IMR-90 (cell line): ENCODE measurements around the gene TEAD1. TPM values are rescaled to one million over a fixed set of nuclear protein-coding genes. Genes with fewer than 3 reads are reported as not detected.

Experiments used
- ATAC-seq: fragments of 200-7000 bp; cut with Tn5 transposase; 2 replicates; pipeline ENCODE4 v1.9.1; 2020; ENCODE audit warnings: low read depth, mild to moderate bottlenecking, moderate library complexity
- BruUV-seq: library from RNA; stranded (reverse); fragments of 400-500 nt; replicated peaks from 2 replicates; lab custom pipeline; 2021; lab: Mats Ljungman, UMichigan
- CTCF ChIA-PET: fragments of 300-600 bp; formaldehyde crosslinking; extraction: SDS; loops from one replicate; lab custom pipeline; 2021; ENCODE audit warnings: antibody characterized with exemption; lab: Yijun Ruan, JAX
- POLR2A ChIA-PET: fragments of 300-600 bp; sonication (Branson Sonifier 250); formaldehyde crosslinking; loops from one replicate; lab custom pipeline; 2022; ENCODE audit warnings: antibody characterized with exemption; ENCODE audit not compliant: unreplicated experiment; lab: Charles Lee
- DNase-seq: peaks from one replicate; pipeline ENCODE4 v3.0.0; 2013
- H2AFZ ChIP-seq: replicated peaks from 2 replicates; pipeline ENCODE3; 2013; ENCODE audit warnings: low read length, mild to moderate bottlenecking; ENCODE audit not compliant: poor library complexity
- H2AK5ac ChIP-seq: 2 replicates; pipeline ENCODE4 v1.6.1; 2013; ENCODE audit warnings: low read depth, low read length, inconsistent platforms
- H2AK9ac ChIP-seq: replicated peaks from 2 replicates; pipeline ENCODE3; 2013; ENCODE audit warnings: mild to moderate bottlenecking, low read depth, low read length, moderate library complexity; ENCODE audit not compliant: poor library complexity
- H2BK120ac ChIP-seq: 2 replicates; pipeline ENCODE4 v1.6.1; 2013; ENCODE audit warnings: low read depth, low read length, inconsistent platforms
- H2BK15ac ChIP-seq: 3 replicates; pipeline ENCODE4 v1.6.1; 2013; ENCODE audit warnings: low read depth, low read length, inconsistent platforms
- H2BK20ac ChIP-seq: 2 replicates; pipeline ENCODE4 v1.6.1; 2013; ENCODE audit warnings: low read depth, mild to moderate bottlenecking, inconsistent platforms, low read length, moderate library complexity
- H2BK5ac ChIP-seq: 2 replicates; pipeline ENCODE4 v1.6.1; 2013; ENCODE audit warnings: mild to moderate bottlenecking, low read depth, low read length, inconsistent platforms; ENCODE audit not compliant: poor library complexity, severe bottlenecking
- H3K14ac ChIP-seq: replicated peaks from 2 replicates; pipeline ENCODE4 v1.6.1; 2013; ENCODE audit warnings: low read depth, low read length, inconsistent platforms
- H3K18ac ChIP-seq: 2 replicates; pipeline ENCODE4 v1.6.1; 2013; ENCODE audit warnings: low read depth, low read length, control low read depth
- H3K23ac ChIP-seq: 2 replicates; pipeline ENCODE4 v1.6.1; 2013; ENCODE audit warnings: low read depth, low read length, inconsistent platforms
- H3K27ac ChIP-seq: 2 replicates; pipeline ENCODE4 v1.5.1; 2013; ENCODE audit warnings: mild to moderate bottlenecking, control low read depth, low read length; ENCODE audit not compliant: insufficient read depth
- H3K27me3 ChIP-seq: 2 replicates; pipeline ENCODE4 v1.6.1; 2013; ENCODE audit warnings: low read length; ENCODE audit not compliant: control insufficient read depth, insufficient read depth
- H3K36me3 ChIP-seq: 2 replicates; pipeline ENCODE4 v1.6.1; 2013; ENCODE audit warnings: low read length, mixed read lengths; ENCODE audit not compliant: control insufficient read depth, insufficient read depth
- H3K4ac ChIP-seq: 2 replicates; pipeline ENCODE4 v1.6.1; 2013; ENCODE audit warnings: low read depth, low read length, inconsistent platforms
- H3K4me1 ChIP-seq: 2 replicates; pipeline ENCODE4 v1.6.1; 2013; ENCODE audit warnings: low read length, mixed read lengths; ENCODE audit not compliant: control insufficient read depth, insufficient read depth
- H3K4me2 ChIP-seq: 2 replicates; pipeline ENCODE4 v1.6.1; 2013; ENCODE audit warnings: low read depth, mild to moderate bottlenecking, control low read depth, low read length, moderate library complexity
- H3K4me3 ChIP-seq: 2 replicates; pipeline ENCODE4 v1.5.1; 2013; ENCODE audit warnings: low read depth, mild to moderate bottlenecking, control low read depth, low read length, moderate library complexity; ENCODE audit not compliant: insufficient read depth
- H3K56ac ChIP-seq: 2 replicates; pipeline ENCODE4 v1.6.1; 2013; ENCODE audit warnings: low read length, inconsistent platforms; ENCODE audit not compliant: insufficient read depth; ENCODE audit errors: extremely low read depth
- H3K79me1 ChIP-seq, 2 experiments: 2 replicates each; pipeline ENCODE4 v1.6.1; 2013; ENCODE audit warnings: low read length in 2 of 2, inconsistent platforms in 1 of 2, low read depth in 1 of 2
- H3K9ac ChIP-seq: 2 replicates; pipeline ENCODE4 v1.6.1; 2013; ENCODE audit warnings: low read depth, low read length, control low read depth
- H3K9me1 ChIP-seq: 2 replicates; pipeline ENCODE4 v1.6.1; 2013; ENCODE audit warnings: low read length, inconsistent platforms; ENCODE audit not compliant: insufficient read depth
- H3K9me3 ChIP-seq: 2 replicates; pipeline ENCODE4 v1.6.1; 2013; ENCODE audit warnings: low read length; ENCODE audit not compliant: control insufficient read depth, insufficient read depth
- H4K20me1 ChIP-seq: 2 replicates; pipeline ENCODE4 v1.6.1; 2013; ENCODE audit warnings: low read length, inconsistent platforms; ENCODE audit not compliant: insufficient read depth
- H4K5ac ChIP-seq: 2 replicates; pipeline ENCODE4 v1.6.1; 2013; ENCODE audit warnings: mild to moderate bottlenecking, low read depth, low read length, control low read depth
- H4K8ac ChIP-seq, 2 experiments: 2 replicates each; pipeline ENCODE4 v1.6.1; 2013; ENCODE audit warnings: low read depth in 2 of 2, low read length in 2 of 2, control low read depth in 1 of 2, inconsistent platforms in 1 of 2
- H4K91ac ChIP-seq: 2 replicates; pipeline ENCODE4 v1.6.1; 2013; ENCODE audit warnings: low read depth, low read length, inconsistent platforms; ENCODE audit not compliant: insufficient read depth
- BHLHE40 ChIP-seq: fragments of 150-350 bp; IDR thresholded peaks from 2 replicates; pipeline ENCODE4 v1.6.1; 2016; ENCODE audit warnings: mild to moderate bottlenecking, low read depth, low read length
- CEBPB ChIP-seq: IDR thresholded peaks from 2 replicates; pipeline ENCODE4 v1.6.1; 2012; ENCODE audit warnings: low read depth, low read length, improper control_type of control experiment
- CHD1 ChIP-seq: IDR thresholded peaks from 2 replicates; pipeline ENCODE4 v1.6.1; 2012; ENCODE audit warnings: low read depth, low read length, improper control_type of control experiment
- FOS ChIP-seq: fragments of 150-350 bp; IDR thresholded peaks from 2 replicates; pipeline ENCODE4 v1.6.1; 2016; ENCODE audit warnings: low read depth, low read length
- MAFK ChIP-seq: IDR thresholded peaks from 2 replicates; pipeline ENCODE4 v1.6.1; 2012; ENCODE audit warnings: low read depth, low read length, improper control_type of control experiment
- MAZ ChIP-seq: IDR thresholded peaks from 2 replicates; pipeline ENCODE4 v1.6.1; 2012; ENCODE audit warnings: low read depth, mild to moderate bottlenecking, low read length, improper control_type of control experiment, moderate library complexity, borderline replicate concordance
- MXI1 ChIP-seq: IDR thresholded peaks from 2 replicates; pipeline ENCODE4 v1.6.1; 2012; ENCODE audit warnings: low read depth, mild to moderate bottlenecking, low read length, moderate library complexity, borderline replicate concordance
- NFE2L2 ChIP-seq: fragments of 150-350 bp; IDR thresholded peaks from 2 replicates; pipeline ENCODE4 v1.6.1; 2016; ENCODE audit warnings: low read depth, mild to moderate bottlenecking, low read length
- POLR2A ChIP-seq: IDR thresholded peaks from 2 replicates; pipeline ENCODE4 v1.6.1; 2012; ENCODE audit warnings: mild to moderate bottlenecking, low read depth, low read length
- RAD21 ChIP-seq: IDR thresholded peaks from 2 replicates; pipeline ENCODE4 v1.6.1; 2012; ENCODE audit warnings: low read length, improper control_type of control experiment
- RCOR1 ChIP-seq: IDR thresholded peaks from 2 replicates; pipeline ENCODE4 v1.6.1; 2012; ENCODE audit warnings: mild to moderate bottlenecking, low read length, improper control_type of control experiment; ENCODE audit not compliant: insufficient replicate concordance
- RFX5 ChIP-seq: IDR thresholded peaks from 2 replicates; pipeline ENCODE4 v1.8.0; 2012; ENCODE audit warnings: low read depth, mild to moderate bottlenecking, low read length, moderate library complexity
- SMC3 ChIP-seq: fragments of 150-350 bp; IDR thresholded peaks from 2 replicates; pipeline ENCODE4 v1.6.1; 2016; ENCODE audit warnings: low read depth, mild to moderate bottlenecking, antibody characterized with exemption, low read length, moderate library complexity
- whole genome bisulfite sequencing, 2 experiments: methylation state at CpG; one replicate each; pipeline versions ENCODE4 v1.1.5 to v1.1.7; 2013; ENCODE audit warnings: missing lambda C conversion rate in 2 of 2; ENCODE audit not compliant: insufficient read length in 1 of 2; ENCODE audit errors: extremely low coverage in 2 of 2; 5-methylcytosine and 5-hydroxymethylcytosine counted together
- dilution Hi-C: fragments of 300-500 bp; cut with HindIII; formaldehyde crosslinking; loops from one replicate; pipeline ENCODE4 v1.14.3; 2018; ENCODE audit warnings: low sequenced_read_pairs; ENCODE audit not compliant: unreplicated experiment
- in situ Hi-C: fragments of 300-500 bp; cut with MboI; formaldehyde crosslinking; loops from 3 replicates; pipeline ENCODE4 v1.14.3; 2019; ENCODE audit warnings: low sequenced_read_pairs, inconsistent platforms, mixed read lengths
- intact Hi-C: fragments of 100-400 bp; cut with micrococcal nuclease; formaldehyde crosslinking; loops from 2 replicates; pipeline ENCODE4 v1.10.0; 2022
- polyA plus RNA-seq, 3 experiments: library from polyadenylated mRNA; depleted of rRNA; stranded (reverse); fragments of >200 nt; gene quantifications; 2 replicates each; pipeline ENCODE4 v1.2.3, GENCODE V29; 2012; ENCODE audit warnings: low replicate concordance in 1 of 3
- total RNA-seq: library from RNA; depleted of rRNA; stranded (reverse); fragments of >200 nt; gene quantifications from 2 replicates; pipeline ENCODE4 v1.2.3, GENCODE V29; 2012
- TF ChIP-seq, protein P1 (sequence below): fragments of 150-350 bp; IDR thresholded peaks from 2 replicates; pipeline ENCODE4 v1.6.1; 2016; ENCODE audit warnings: low read depth, mild to moderate bottlenecking, low read length, moderate library complexity, borderline replicate concordance
- TF ChIP-seq, protein P2 (sequence below): conservative IDR thresholded peaks from 2 replicates; pipeline ENCODE4 v1.5.1; 2012; ENCODE audit warnings: mild to moderate bottlenecking, low read depth, low read length, improper control_type of control experiment
- TF ChIP-seq, protein P3 (sequence below): fragments of 150-350 bp; IDR thresholded peaks from 2 replicates; pipeline ENCODE4 v1.6.1; 2017; ENCODE audit warnings: mild to moderate bottlenecking, antibody characterized with exemption, low read length, low read depth

Gene TEAD1
- total and polyA plus RNA-seq, 2 of the 4 experiments (the other 2 are of a cell fraction), result 51.8 to 69.2 TPM

DNA sequence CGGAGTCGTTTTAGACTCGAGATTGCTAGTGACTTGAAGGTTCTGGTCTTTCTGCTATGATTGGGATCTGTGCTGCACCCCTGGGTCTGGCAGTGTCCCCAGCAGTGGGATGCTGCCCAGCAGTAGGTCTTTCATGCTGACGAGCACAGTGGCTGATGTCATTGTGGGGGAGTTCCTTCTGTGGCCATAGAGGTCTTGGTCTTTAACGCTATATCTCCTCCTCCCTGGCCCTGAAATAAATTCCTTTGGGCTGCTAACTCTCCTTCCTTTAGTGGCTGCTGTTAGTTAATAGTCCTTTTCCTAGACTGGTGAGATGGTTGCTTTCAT is 136.3 kb downstream of the TEAD1 start:
- H2AFZ ChIP-seq, result peak overlapping the region; percentile 4
- in situ Hi-C loops, result no loop called here
- H4K20me1 ChIP-seq, result peaks cover 95% of the 10 kb centered on the region

More for the DNA sequence above, 136.3 kb downstream of the TEAD1 start:
- peak; percentile 64 for DNase-seq
- WGBS, 2 experiments, result no CpG with 5 or more reads among the region's 5 CpGs
- Histone ChIP-seq H2AK5ac (peak overlapping the region; percentile 48; the same call in 1 of the 2 replicates), H2AK9ac (no peak overlapping the region), H2BK15ac (peak overlapping the region; percentile 15; the same call in 1 of the 3 replicates), H3K4me1 (peaks cover 49% of the 10 kb centered on the region), H3K9ac (no peak overlapping the region), H3K56ac (no peak overlapping the region), H3K27ac (no peak overlapping the region), H3K18ac (no peak overlapping the region), H3K36me3 (peaks cover 8% of the 10 kb centered on the region), H3K4me3 (no peak overlapping the region), H2BK20ac (no peak overlapping the region), H4K91ac (no peak overlapping the region), H3K14ac (peak overlapping the region; percentile 56; the same call in 1 of the 2 replicates), H4K5ac (no peak overlapping the region), H3K4me2 (no peak overlapping the region), H3K9me1 (peaks cover 70% of the 10 kb centered on the region), H4K8ac (0 out of 4 replicates have a peak overlapping the region, but pooled peaks of 1 of the 2 experiments have one; percentile 29), H3K79me1 (peaks cover 50 to 100% of the 10 kb centered on the region in 2 experiments), H3K23ac (0 out of 2 replicates have a peak overlapping the region, but pooled peaks have one; percentile 8), H3K9me3 (no peaks in the 10 kb centered on the region), H2BK120ac (no peak overlapping the region), H3K4ac (0 out of 2 replicates have a peak overlapping the region, but pooled peaks have one; percentile 13), H3K27me3 (no peaks in the 10 kb centered on the region), H2BK5ac (no peak overlapping the region)
- CTCF ChIA-PET, result no interaction called here
- no peak for TF ChIP-seq BHLHE40
- no peak for TF ChIP-seq NFE2L2
- no peak for TF ChIP-seq MAFK
- TF ChIP-seq POLR2A, result no peak
- TF ChIP-seq MAZ, result no peak
- TF ChIP-seq, protein P1, sequence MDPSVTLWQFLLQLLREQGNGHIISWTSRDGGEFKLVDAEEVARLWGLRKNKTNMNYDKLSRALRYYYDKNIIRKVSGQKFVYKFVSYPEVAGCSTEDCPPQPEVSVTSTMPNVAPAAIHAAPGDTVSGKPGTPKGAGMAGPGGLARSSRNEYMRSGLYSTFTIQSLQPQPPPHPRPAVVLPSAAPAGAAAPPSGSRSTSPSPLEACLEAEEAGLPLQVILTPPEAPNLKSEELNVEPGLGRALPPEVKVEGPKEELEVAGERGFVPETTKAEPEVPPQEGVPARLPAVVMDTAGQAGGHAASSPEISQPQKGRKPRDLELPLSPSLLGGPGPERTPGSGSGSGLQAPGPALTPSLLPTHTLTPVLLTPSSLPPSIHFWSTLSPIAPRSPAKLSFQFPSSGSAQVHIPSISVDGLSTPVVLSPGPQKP, result no peak
- TF ChIP-seq, protein P2, sequence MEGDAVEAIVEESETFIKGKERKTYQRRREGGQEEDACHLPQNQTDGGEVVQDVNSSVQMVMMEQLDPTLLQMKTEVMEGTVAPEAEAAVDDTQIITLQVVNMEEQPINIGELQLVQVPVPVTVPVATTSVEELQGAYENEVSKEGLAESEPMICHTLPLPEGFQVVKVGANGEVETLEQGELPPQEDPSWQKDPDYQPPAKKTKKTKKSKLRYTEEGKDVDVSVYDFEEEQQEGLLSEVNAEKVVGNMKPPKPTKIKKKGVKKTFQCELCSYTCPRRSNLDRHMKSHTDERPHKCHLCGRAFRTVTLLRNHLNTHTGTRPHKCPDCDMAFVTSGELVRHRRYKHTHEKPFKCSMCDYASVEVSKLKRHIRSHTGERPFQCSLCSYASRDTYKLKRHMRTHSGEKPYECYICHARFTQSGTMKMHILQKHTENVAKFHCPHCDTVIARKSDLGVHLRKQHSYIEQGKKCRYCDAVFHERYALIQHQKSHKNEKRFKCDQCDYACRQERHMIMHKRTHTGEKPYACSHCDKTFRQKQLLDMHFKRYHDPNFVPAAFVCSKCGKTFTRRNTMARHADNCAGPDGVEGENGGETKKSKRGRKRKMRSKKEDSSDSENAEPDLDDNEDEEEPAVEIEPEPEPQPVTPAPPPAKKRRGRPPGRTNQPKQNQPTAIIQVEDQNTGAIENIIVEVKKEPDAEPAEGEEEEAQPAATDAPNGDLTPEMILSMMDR, result no peak
- TF ChIP-seq SMC3, result no peak
- TF ChIP-seq RCOR1, result no peak
- no peak for TF ChIP-seq RFX5
- TF ChIP-seq CEBPB, result no peak
- no peak for TF ChIP-seq FOS
- TF ChIP-seq CHD1, result no peak
- TF ChIP-seq RAD21, result no peak
- TF ChIP-seq MXI1, result no peak
- TF ChIP-seq, protein P3, sequence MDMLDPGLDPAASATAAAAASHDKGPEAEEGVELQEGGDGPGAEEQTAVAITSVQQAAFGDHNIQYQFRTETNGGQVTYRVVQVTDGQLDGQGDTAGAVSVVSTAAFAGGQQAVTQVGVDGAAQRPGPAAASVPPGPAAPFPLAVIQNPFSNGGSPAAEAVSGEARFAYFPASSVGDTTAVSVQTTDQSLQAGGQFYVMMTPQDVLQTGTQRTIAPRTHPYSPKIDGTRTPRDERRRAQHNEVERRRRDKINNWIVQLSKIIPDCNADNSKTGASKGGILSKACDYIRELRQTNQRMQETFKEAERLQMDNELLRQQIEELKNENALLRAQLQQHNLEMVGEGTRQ, result no peak
- BruUV-seq, result no TSS peak
- no peak for ATAC-seq
- dilution Hi-C loops (no loop called here), intact Hi-C loops (no loop called here)
- POLR2A ChIA-PET, result no interaction called here
